ENCODE measurements around the gene SEC11A. TPM values are rescaled to one million over a fixed set of nuclear protein-coding genes. Genes with fewer than 3 reads are reported as not detected.

The SEC11A gene
- polyA plus RNA-seq, 3 donors = 111 to 166 (median 154) TPM

DNA sequence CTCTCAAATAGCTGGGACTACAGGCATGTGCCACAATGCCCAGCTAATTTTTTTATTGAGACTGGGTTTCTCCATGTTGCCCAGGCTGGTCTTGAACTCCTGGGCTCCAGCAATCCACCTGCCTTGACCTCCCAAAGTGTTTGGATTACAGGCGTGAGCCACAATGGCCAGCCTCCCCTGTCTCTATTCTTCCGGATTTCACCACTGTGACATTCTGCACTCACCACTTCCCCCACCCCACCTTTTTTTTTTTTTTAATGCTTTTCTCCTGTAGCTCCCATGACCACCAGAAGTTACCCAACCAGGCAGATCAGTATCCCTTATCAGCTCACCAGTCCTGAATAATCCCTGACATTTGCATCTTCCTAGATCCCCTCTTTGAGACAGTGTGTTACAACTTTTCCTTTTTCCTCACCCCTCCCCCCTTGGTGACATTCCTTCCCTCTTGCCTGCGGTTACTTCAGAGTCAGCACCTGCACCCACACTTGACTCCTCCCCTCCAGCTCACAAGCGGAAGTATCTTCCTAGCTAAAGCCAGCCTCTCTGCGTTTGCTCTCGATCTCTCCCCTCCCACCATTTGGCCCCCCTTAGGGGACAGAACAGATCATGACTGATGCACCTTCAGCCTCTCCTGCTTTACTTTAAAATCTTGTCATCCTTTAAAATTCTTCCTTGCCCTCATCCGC, 19.0 kb upstream of the SEC11A start:
- TF ChIP-seq, protein P1, sequence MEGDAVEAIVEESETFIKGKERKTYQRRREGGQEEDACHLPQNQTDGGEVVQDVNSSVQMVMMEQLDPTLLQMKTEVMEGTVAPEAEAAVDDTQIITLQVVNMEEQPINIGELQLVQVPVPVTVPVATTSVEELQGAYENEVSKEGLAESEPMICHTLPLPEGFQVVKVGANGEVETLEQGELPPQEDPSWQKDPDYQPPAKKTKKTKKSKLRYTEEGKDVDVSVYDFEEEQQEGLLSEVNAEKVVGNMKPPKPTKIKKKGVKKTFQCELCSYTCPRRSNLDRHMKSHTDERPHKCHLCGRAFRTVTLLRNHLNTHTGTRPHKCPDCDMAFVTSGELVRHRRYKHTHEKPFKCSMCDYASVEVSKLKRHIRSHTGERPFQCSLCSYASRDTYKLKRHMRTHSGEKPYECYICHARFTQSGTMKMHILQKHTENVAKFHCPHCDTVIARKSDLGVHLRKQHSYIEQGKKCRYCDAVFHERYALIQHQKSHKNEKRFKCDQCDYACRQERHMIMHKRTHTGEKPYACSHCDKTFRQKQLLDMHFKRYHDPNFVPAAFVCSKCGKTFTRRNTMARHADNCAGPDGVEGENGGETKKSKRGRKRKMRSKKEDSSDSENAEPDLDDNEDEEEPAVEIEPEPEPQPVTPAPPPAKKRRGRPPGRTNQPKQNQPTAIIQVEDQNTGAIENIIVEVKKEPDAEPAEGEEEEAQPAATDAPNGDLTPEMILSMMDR (IDR thresholded peaks at IDR 0.05) = no peak
- peaks cover 58 to 72% of the 10 kb centered on the region in 2 donors for H3K4me1 ChIP-seq (ENCODE audit: control insufficient read depth in 1 of 2, insufficient read depth in 2 of 2, low read length in 2 of 2)
- H3K4me2 ChIP-seq (replicated peaks; ENCODE audit: extremely low read depth, low read length, poor library complexity, severe bottlenecking) = peak overlapping the region; percentile 85
- H3K79me2 ChIP-seq (ENCODE audit: insufficient read depth, low read length) = no peaks in the 10 kb centered on the region
- peak overlapping the region; percentile 85 to 99 for H3K27ac ChIP-seq (ENCODE audit: low read depth in 1 of 2, low read length in 2 of 2)
- peak overlapping the region; percentile 79 to 93 for H3K4me3 Mint-ChIP-seq
- peaks cover 0 to 6% (median 5%) of the 10 kb centered on the region in 7 donors for H3K9me3 Mint-ChIP-seq
- intact Hi-C loops (cut with micrococcal nuclease) = loop anchor here in 1 of 2 donors (1.0 to 2.0 kb wide), 2 partner anchors 12 to 18 kb away; partner anchors contain the start of gene SEC11A
- no peaks in the 10 kb centered on the region for H4K20me1 ChIP-seq (ENCODE audit: insufficient read depth, low read length)
- H3K27me3 Mint-ChIP-seq (ENCODE audit: low read depth in 3 of 3) = no peaks in the 10 kb centered on the region
- H3K4me3 ChIP-seq (replicated peaks in 1 of 3; ENCODE audit: low read depth in 2 of 3, low read length in 3 of 3) = peak overlapping the region; percentile 20 to 71 (median 32)
- peaks cover 61% of the 10 kb centered on the region for H3K4me1 Mint-ChIP-seq
- H3K9me3 ChIP-seq (replicated peaks in 1 of 2; ENCODE audit: control insufficient read depth in 1 of 2, insufficient read depth in 1 of 2, low read length in 2 of 2) = no peaks in the 10 kb centered on the region
- peak overlapping the region; percentile 97 to 99 (median 98) for H3K27ac Mint-ChIP-seq
- H3K36me3 ChIP-seq (replicated peaks in 1 of 2; ENCODE audit: control insufficient read depth in 1 of 2, insufficient read depth in 2 of 2, low read length in 2 of 2) = no peaks in the 10 kb centered on the region
- H3K27me3 ChIP-seq (ENCODE audit: control insufficient read depth in 2 of 2, insufficient read depth in 2 of 2, low read length in 2 of 2) = no peaks in the 10 kb centered on the region
- peak; percentile 78 to 82 (median 78) for DNase-seq
- H2AFZ ChIP-seq (ENCODE audit: insufficient read depth, low read depth, low read length, poor library complexity, severe bottlenecking) = peak overlapping the region; percentile 68
- H3K36me3 Mint-ChIP-seq = peaks cover 0 to 4% of the 10 kb centered on the region in 2 donors
- 0% methylated on average over 6 of the region's 7 CpGs for WGBS (ENCODE audit: insufficient coverage)
- peak overlapping the region; percentile 68 for H3K9ac ChIP-seq (ENCODE audit: insufficient read depth, low read length, poor library complexity, severe bottlenecking)

DNA sequence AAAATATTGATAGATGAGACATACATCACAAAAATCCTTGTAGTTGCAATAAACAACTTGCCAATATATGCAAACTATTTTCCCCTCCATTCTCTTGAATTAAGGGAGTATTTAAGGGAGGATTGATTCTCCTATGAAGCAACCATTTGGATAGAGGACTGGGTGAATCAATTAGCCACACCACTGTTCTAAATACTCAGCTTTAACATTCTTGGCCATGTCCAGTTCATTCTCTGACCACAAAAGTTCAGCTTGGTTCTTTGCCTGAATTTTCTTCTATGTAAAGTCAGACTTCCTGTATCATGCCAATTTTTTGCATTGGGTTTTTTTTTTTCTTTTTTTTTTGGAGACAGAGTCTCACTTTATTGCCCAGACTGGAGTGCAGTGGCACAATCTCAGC, 15.8 kb upstream of the SEC11A start:
- Mint-ChIP-seq H3K9me3 (peaks cover 0 to 6% (median 5%) of the 10 kb centered on the region in 7 donors), H3K27ac (peak overlapping the region in 1 of 7 donors; percentile 60)

More for the DNA sequence above, 15.8 kb upstream of the SEC11A start:
- Mint-ChIP-seq H3K4me1 (peaks cover 68% of the 10 kb centered on the region), H3K27me3 (ENCODE audit: low read depth in 3 of 3) (no peaks in the 10 kb centered on the region), H3K4me3 (no peak overlapping the region), H3K36me3 (peaks cover 0 to 4% of the 10 kb centered on the region in 2 donors)
- Histone ChIP-seq H3K4me3 (replicated peaks in 1 of 3; ENCODE audit: low read depth in 2 of 3, low read length in 3 of 3) (no peak overlapping the region), H4K20me1 (ENCODE audit: insufficient read depth, low read length) (no peaks in the 10 kb centered on the region), H3K9me3 (replicated peaks in 1 of 2; ENCODE audit: control insufficient read depth in 1 of 2, insufficient read depth in 1 of 2, low read length in 2 of 2) (no peaks in the 10 kb centered on the region), H2AFZ (ENCODE audit: insufficient read depth, low read depth, low read length, poor library complexity, severe bottlenecking) (no peak overlapping the region), H3K27me3 (ENCODE audit: control insufficient read depth in 2 of 2, insufficient read depth in 2 of 2, low read length in 2 of 2) (no peaks in the 10 kb centered on the region), H3K4me2 (replicated peaks; ENCODE audit: extremely low read depth, low read length, poor library complexity, severe bottlenecking) (no peak overlapping the region), H3K27ac (ENCODE audit: low read depth in 1 of 2, low read length in 2 of 2) (no peak overlapping the region), H3K79me2 (ENCODE audit: insufficient read depth, low read length) (no peaks in the 10 kb centered on the region), H3K36me3 (replicated peaks in 1 of 2; ENCODE audit: control insufficient read depth in 1 of 2, insufficient read depth in 2 of 2, low read length in 2 of 2) (no peaks in the 10 kb centered on the region), H3K9ac (ENCODE audit: insufficient read depth, low read length, poor library complexity, severe bottlenecking) (no peak overlapping the region), H3K4me1 (ENCODE audit: control insufficient read depth in 1 of 2, insufficient read depth in 2 of 2, low read length in 2 of 2) (peaks cover 64 to 77% of the 10 kb centered on the region in 2 donors)
- DNase-seq = no peak
- TF ChIP-seq, protein P1 (IDR thresholded peaks at IDR 0.05) = no peak
- intact Hi-C loops (cut with micrococcal nuclease) = no loop called here

All from CD14-positive monocyte (primary cell).